ENCODE data around the gene SIN3B.

The SIN3B gene

GRCh38 chr19:16799740-16800139 lies 29.5 kb upstream of the SIN3B start:
- Histone ChIP-seq H4K12ac (ENCODE audit: low read depth, low read length) (no peak overlapping the region), H3K18ac (ENCODE audit: low read length) (no peak overlapping the region), H3K9ac (ENCODE audit: low read length) (no peak overlapping the region), H3K27me3 (ENCODE audit: insufficient read depth, low read length) (no peaks in the 10 kb centered on the region), H2AFZ (ENCODE audit: insufficient read depth, low read length, poor library complexity) (no peak overlapping the region), H3K23ac (ENCODE audit: low read length) (no peak overlapping the region), H3K4me1 (ENCODE audit: control insufficient read depth in 1 of 2, insufficient read depth in 2 of 2, low read length in 2 of 2) (peaks cover 0 to 4% of the 10 kb centered on the region in 2 experiments), H2BK12ac (ENCODE audit: low read length) (no peak overlapping the region), H2AK5ac (ENCODE audit: low read length) (no peak overlapping the region), H3K14ac (ENCODE audit: low read length) (no peak overlapping the region), H3K4me2 (ENCODE audit: low read length) (no peak overlapping the region), H3K4ac (ENCODE audit: low read depth, low read length) (no peak overlapping the region), H2BK120ac (ENCODE audit: insufficient read depth, low read length, poor library complexity) (no peak overlapping the region), H3K36me3 (ENCODE audit: control insufficient read depth in 1 of 2, insufficient read depth in 2 of 2, low read length in 2 of 2) (no peaks in the 10 kb centered on the region), H4K8ac (ENCODE audit: low read depth, low read length) (no peak overlapping the region), H3K4me3 (ENCODE audit: low read depth, low read length) (no peak overlapping the region), H3K79me2 (ENCODE audit: control insufficient read depth, insufficient read depth, low read length, poor library complexity) (no peaks in the 10 kb centered on the region), H3K79me1 (ENCODE audit: low read length) (peaks cover 4% of the 10 kb centered on the region), H3K9me3 (ENCODE audit: insufficient read depth, low read depth, low read length) (peaks cover 5% of the 10 kb centered on the region), H2BK5ac (ENCODE audit: low read depth, low read length, poor library complexity) (no peak overlapping the region), H3K27ac (ENCODE audit: low read depth, low read length) (no peak overlapping the region), H4K91ac (ENCODE audit: low read depth, low read length) (no peak overlapping the region)
- no peak for DNase-seq
- WGBS (ENCODE audit: extremely low coverage, insufficient coverage, insufficient read length), result no CpG with 5 or more reads among the region's 16 CpGs

- Histone ChIP-seq H3K79me2 (ENCODE audit: control insufficient read depth, insufficient read depth, low read length, poor library complexity) (no peaks in the 10 kb centered on the region), H3K79me1 (ENCODE audit: low read length) (no peaks in the 10 kb centered on the region), H4K91ac (ENCODE audit: low read depth, low read length) (no peak overlapping the region), H3K18ac (ENCODE audit: low read length) (no peak overlapping the region), H3K23ac (ENCODE audit: low read length) (no peak overlapping the region), H4K8ac (ENCODE audit: low read depth, low read length) (no peak overlapping the region), H3K4ac (ENCODE audit: low read depth, low read length) (no peak overlapping the region), H2BK12ac (ENCODE audit: low read length) (no peak overlapping the region), H3K36me3 (ENCODE audit: control insufficient read depth in 1 of 2, insufficient read depth in 2 of 2, low read length in 2 of 2) (no peaks in the 10 kb centered on the region), H2AFZ (ENCODE audit: insufficient read depth, low read length, poor library complexity) (no peak overlapping the region), H3K27me3 (ENCODE audit: insufficient read depth, low read length) (no peaks in the 10 kb centered on the region), H3K14ac (ENCODE audit: low read length) (no peak overlapping the region), H3K9ac (ENCODE audit: low read length) (no peak overlapping the region), H2AK5ac (ENCODE audit: low read length) (no peak overlapping the region), H2BK120ac (ENCODE audit: insufficient read depth, low read length, poor library complexity) (no peak overlapping the region), H3K4me3 (ENCODE audit: low read depth, low read length) (no peak overlapping the region), H2BK5ac (ENCODE audit: low read depth, low read length, poor library complexity) (no peak overlapping the region), H3K9me3 (ENCODE audit: insufficient read depth, low read depth, low read length) (no peaks in the 10 kb centered on the region), H3K4me2 (ENCODE audit: low read length) (no peak overlapping the region), H3K27ac (ENCODE audit: low read depth, low read length) (no peak overlapping the region), H3K4me1 (ENCODE audit: control insufficient read depth in 1 of 2, insufficient read depth in 2 of 2, low read length in 2 of 2) (no peaks in the 10 kb centered on the region), H4K12ac (ENCODE audit: low read depth, low read length) (no peak overlapping the region)
- DNase-seq, result peak in 1 of 2 donors; percentile 5
- WGBS (ENCODE audit: extremely low coverage, insufficient coverage, insufficient read length), result no CpG with 5 or more reads among the region's 8 CpGs
These were observed 27.6 kb upstream of the SIN3B start for GRCh38 chr19:16801600-16802013.

GRCh38 chr19:16804176-16804575 lies 25.0 kb upstream of the SIN3B start:
- H2BK12ac ChIP-seq (ENCODE audit: low read length), result no peak overlapping the region
- no peaks in the 10 kb centered on the region for H3K9me3 ChIP-seq (ENCODE audit: insufficient read depth, low read depth, low read length)
- no peak overlapping the region for H3K23ac ChIP-seq (ENCODE audit: low read length)
- H3K4me3 ChIP-seq (ENCODE audit: low read depth, low read length), result no peak overlapping the region
- H3K27ac ChIP-seq (ENCODE audit: low read depth, low read length), result no peak overlapping the region
- WGBS (ENCODE audit: extremely low coverage, insufficient coverage, insufficient read length), result no CpG with 5 or more reads among the region's 4 CpGs
- no peak overlapping the region for H2AFZ ChIP-seq (ENCODE audit: insufficient read depth, low read length, poor library complexity)
- H2BK5ac ChIP-seq (ENCODE audit: low read depth, low read length, poor library complexity), result no peak overlapping the region
- H3K14ac ChIP-seq (ENCODE audit: low read length), result no peak overlapping the region
- H3K27me3 ChIP-seq (ENCODE audit: insufficient read depth, low read length), result no peaks in the 10 kb centered on the region
- H3K36me3 ChIP-seq (ENCODE audit: control insufficient read depth in 1 of 2, insufficient read depth in 2 of 2, low read length in 2 of 2), result no peaks in the 10 kb centered on the region
- no peak overlapping the region for H3K4ac ChIP-seq (ENCODE audit: low read depth, low read length)
- no peak overlapping the region for H2BK120ac ChIP-seq (ENCODE audit: insufficient read depth, low read length, poor library complexity)
- H3K18ac ChIP-seq (ENCODE audit: low read length), result no peak overlapping the region
- H2AK5ac ChIP-seq (ENCODE audit: low read length), result no peak overlapping the region
- H4K8ac ChIP-seq (ENCODE audit: low read depth, low read length), result no peak overlapping the region
- no peak overlapping the region for H4K91ac ChIP-seq (ENCODE audit: low read depth, low read length)
- no peak overlapping the region for H3K9ac ChIP-seq (ENCODE audit: low read length)
- H4K12ac ChIP-seq (ENCODE audit: low read depth, low read length), result no peak overlapping the region
- no peak for DNase-seq
- no peaks in the 10 kb centered on the region for H3K79me2 ChIP-seq (ENCODE audit: control insufficient read depth, insufficient read depth, low read length, poor library complexity)
- no peak overlapping the region for H3K4me2 ChIP-seq (ENCODE audit: low read length)
- no peaks in the 10 kb centered on the region for H3K4me1 ChIP-seq (ENCODE audit: control insufficient read depth in 1 of 2, insufficient read depth in 2 of 2, low read length in 2 of 2)
- no peaks in the 10 kb centered on the region for H3K79me1 ChIP-seq (ENCODE audit: low read length)

GRCh38 chr19:16807549-16808284 lies 21.5 kb upstream of the SIN3B start:
- Histone ChIP-seq H3K36me3 (ENCODE audit: control insufficient read depth in 1 of 2, insufficient read depth in 2 of 2, low read length in 2 of 2) (no peaks in the 10 kb centered on the region), H4K91ac (ENCODE audit: low read depth, low read length) (no peak overlapping the region), H3K79me2 (ENCODE audit: control insufficient read depth, insufficient read depth, low read length, poor library complexity) (no peaks in the 10 kb centered on the region), H3K18ac (ENCODE audit: low read length) (no peak overlapping the region), H3K4ac (ENCODE audit: low read depth, low read length) (no peak overlapping the region), H3K14ac (ENCODE audit: low read length) (no peak overlapping the region), H2AK5ac (ENCODE audit: low read length) (no peak overlapping the region), H3K4me1 (ENCODE audit: control insufficient read depth in 1 of 2, insufficient read depth in 2 of 2, low read length in 2 of 2) (no peaks in the 10 kb centered on the region), H3K4me3 (ENCODE audit: low read depth, low read length) (no peak overlapping the region), H3K27me3 (ENCODE audit: insufficient read depth, low read length) (no peaks in the 10 kb centered on the region), H3K27ac (ENCODE audit: low read depth, low read length) (no peak overlapping the region), H2BK120ac (ENCODE audit: insufficient read depth, low read length, poor library complexity) (no peak overlapping the region), H3K79me1 (ENCODE audit: low read length) (no peaks in the 10 kb centered on the region), H2BK12ac (ENCODE audit: low read length) (no peak overlapping the region), H2AFZ (ENCODE audit: insufficient read depth, low read length, poor library complexity) (no peak overlapping the region), H4K8ac (ENCODE audit: low read depth, low read length) (no peak overlapping the region), H3K9me3 (ENCODE audit: insufficient read depth, low read depth, low read length) (no peaks in the 10 kb centered on the region), H3K9ac (ENCODE audit: low read length) (no peak overlapping the region), H3K23ac (ENCODE audit: low read length) (no peak overlapping the region), H3K4me2 (ENCODE audit: low read length) (no peak overlapping the region), H2BK5ac (ENCODE audit: low read depth, low read length, poor library complexity) (no peak overlapping the region), H4K12ac (ENCODE audit: low read depth, low read length) (no peak overlapping the region)
- no peak for DNase-seq
- no CpG with 5 or more reads among the region's 31 CpGs for WGBS (ENCODE audit: extremely low coverage, insufficient coverage, insufficient read length)

Data from trophoblast cell (in vitro differentiated cells and primary cell).